Gastrocnemius medialis (tissue), 4 donors: Measurements from ENCODE around the gene SSU72. TPM values are rescaled to one million over a fixed set of nuclear protein-coding genes. Genes with fewer than 3 reads are reported as not detected.
A peak's percentile ranks its signal among the peaks of the same experiment; 100 is the strongest.
"Not testable (repeated sequence)": the region's sequence is repeated elsewhere in the genome, so short reads cannot be mapped to it uniquely, and the experiment has no call there.

ENCODE experiments used
- ATAC-seq, 2 donors: fragments of 150-250 bp; one replicate each; pipeline ENCODE4 v1.9.1; 2016
- DNase-seq, 2 donors: peaks; one replicate each; pipeline ENCODE4 v3.0.0-alpha.2; 2019
- H3K27ac ChIP-seq, 4 donors: fragments of 200-600 bp; sonication (generic); 1 replicate in 1 of 4; 2 replicates in 3 of 4; pipeline ENCODE4 v1.5.1; 2016 to 2018; ENCODE audit warnings: mild to moderate bottlenecking in 2 of 4, moderate library complexity in 1 of 4
- H3K27me3 ChIP-seq, 3 donors: fragments of 200-600 bp; sonication (generic) in 2 of 3; 1 replicate in 1 of 3; 2 replicates in 2 of 3; pipeline versions ENCODE4 v1.5.1 to v1.6.0; 2016 to 2019; ENCODE audit warnings: mild to moderate bottlenecking in 1 of 3, moderate library complexity in 1 of 3
- H3K36me3 ChIP-seq, 2 donors: fragments of 200-600 bp; sonication (generic) in 1 of 2; one replicate each; pipeline ENCODE4 v1.5.1; 2017 to 2018
- H3K4me1 ChIP-seq, 2 donors: fragments of 200-600 bp; sonication (generic) in 1 of 2; one replicate each; pipeline ENCODE4 v1.5.1; 2016 to 2017; ENCODE audit warnings: mild to moderate bottlenecking in 2 of 2
- H3K4me3 ChIP-seq, 4 donors: fragments of 200-600 bp; sonication (generic) in 3 of 4; 1 replicate in 1 of 4; 2 replicates in 3 of 4; pipeline ENCODE4 v1.5.1; 2016 to 2019; ENCODE audit warnings: mild to moderate bottlenecking in 2 of 4
- H3K9me3 ChIP-seq, 3 donors: fragments of 200-600 bp; sonication (generic) in 2 of 3; 1 replicate in 1 of 3; 2 replicates in 2 of 3; pipeline ENCODE4 v1.5.1; 2016 to 2019
- POLR2A ChIP-seq, 2 donors: fragments of 450-650 bp; IDR thresholded peaks; one replicate each; pipeline ENCODE4 v1.6.1; 2017; ENCODE audit warnings: antibody characterized with exemption in 2 of 2, mild to moderate bottlenecking in 2 of 2, moderate library complexity in 2 of 2
- in situ Hi-C, 4 donors: fragments of 200-750 bp; cut with MboI; loops; one replicate each; pipeline versions ENCODE4 v1.15.0 to v1.8.0; 2017; ENCODE audit warnings: low sequenced_read_pairs in 4 of 4
- intact Hi-C: fragments of 100-400 bp; cut with DNase I; formaldehyde crosslinking; loops from one replicate; pipeline ENCODE4 v1.15.1; 2023; ENCODE audit warnings: low total_unique reads
- total RNA-seq, 4 donors: library from RNA; depleted of rRNA; stranded (reverse); fragments of >200 nt; gene quantifications; one replicate each; pipeline versions ENCODE4 v1.1.0 to v1.2.3, GENCODE V29; 2016
- TF ChIP-seq, protein P1 (sequence below), 5 experiments: fragments of 450-650 bp in 3 of 5; fragments of 200-600 bp in 2 of 5; sonication (generic) in 2 of 5; IDR thresholded peaks in 4 of 5; conservative IDR thresholded peaks in 1 of 5; 1 replicate in 4 of 5; 2 replicates in 1 of 5; pipeline ENCODE4 v1.5.1; 2016 to 2019; ENCODE audit warnings: antibody characterized with exemption in 5 of 5, mild to moderate bottlenecking in 3 of 5, moderate library complexity in 3 of 5

Gene SSU72
- total RNA-seq, 4 donors from 2014 or later = 141 to 235 (median 208) TPM

DNA sequence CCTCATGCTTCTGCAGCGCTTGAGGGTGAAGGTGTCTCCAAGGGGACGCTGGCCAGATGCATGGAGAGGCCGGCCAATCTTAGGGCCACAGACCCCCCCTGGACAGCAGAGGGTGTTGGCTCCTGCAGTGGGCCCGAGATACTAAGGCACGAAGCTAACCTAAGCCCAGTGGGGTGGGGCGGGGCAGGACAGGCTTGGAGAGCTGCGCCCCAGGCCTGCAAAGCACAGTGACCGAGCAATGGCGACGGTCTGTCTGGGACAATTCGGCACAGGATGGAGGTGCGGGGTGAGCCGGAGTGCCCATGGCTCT is 24.0 kb upstream of the SSU72 start:
- Histone ChIP-seq H3K27ac (no peak overlapping the region), H3K36me3 (no peaks in the 10 kb centered on the region), H3K27me3 (peaks cover 34 to 43% (median 36%) of the 10 kb centered on the region in 3 donors), H3K4me3 (no peak overlapping the region), H3K9me3 (no peaks in the 10 kb centered on the region), H3K4me1 (peaks cover 0 to 13% of the 10 kb centered on the region in 2 donors)
- intact Hi-C loops = no loop called here
- no peak for ATAC-seq
- TF ChIP-seq, protein P1, sequence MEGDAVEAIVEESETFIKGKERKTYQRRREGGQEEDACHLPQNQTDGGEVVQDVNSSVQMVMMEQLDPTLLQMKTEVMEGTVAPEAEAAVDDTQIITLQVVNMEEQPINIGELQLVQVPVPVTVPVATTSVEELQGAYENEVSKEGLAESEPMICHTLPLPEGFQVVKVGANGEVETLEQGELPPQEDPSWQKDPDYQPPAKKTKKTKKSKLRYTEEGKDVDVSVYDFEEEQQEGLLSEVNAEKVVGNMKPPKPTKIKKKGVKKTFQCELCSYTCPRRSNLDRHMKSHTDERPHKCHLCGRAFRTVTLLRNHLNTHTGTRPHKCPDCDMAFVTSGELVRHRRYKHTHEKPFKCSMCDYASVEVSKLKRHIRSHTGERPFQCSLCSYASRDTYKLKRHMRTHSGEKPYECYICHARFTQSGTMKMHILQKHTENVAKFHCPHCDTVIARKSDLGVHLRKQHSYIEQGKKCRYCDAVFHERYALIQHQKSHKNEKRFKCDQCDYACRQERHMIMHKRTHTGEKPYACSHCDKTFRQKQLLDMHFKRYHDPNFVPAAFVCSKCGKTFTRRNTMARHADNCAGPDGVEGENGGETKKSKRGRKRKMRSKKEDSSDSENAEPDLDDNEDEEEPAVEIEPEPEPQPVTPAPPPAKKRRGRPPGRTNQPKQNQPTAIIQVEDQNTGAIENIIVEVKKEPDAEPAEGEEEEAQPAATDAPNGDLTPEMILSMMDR (IDR thresholded peaks at IDR 0.05 in 4 of 5, conservative IDR thresholded peaks at IDR 0.05 in 1 of 5) = no peak
- TF ChIP-seq POLR2A (IDR thresholded peaks at IDR 0.05) = no peak
- in situ Hi-C loops = no loop called here
- DNase-seq = no peak

GRCh38 chr1:1598051-1598719 is 23.5 kb upstream of the SSU72 start:
- TF ChIP-seq, protein P1 (IDR thresholded peaks at IDR 0.05 in 4 of 5, conservative IDR thresholded peaks at IDR 0.05 in 1 of 5) = no peak
- no peak for TF ChIP-seq POLR2A (IDR thresholded peaks at IDR 0.05)
- ATAC-seq (no peak), DNase-seq (no peak)
- in situ Hi-C loops (no loop called here), intact Hi-C loops (no loop called here)
- Histone ChIP-seq H3K4me1 (peaks cover 0 to 13% of the 10 kb centered on the region in 2 donors), H3K36me3 (no peaks in the 10 kb centered on the region), H3K27me3 (peaks cover 32 to 43% (median 34%) of the 10 kb centered on the region in 3 donors), H3K4me3 (no peak overlapping the region), H3K9me3 (no peaks in the 10 kb centered on the region), H3K27ac (no peak overlapping the region)

DNA sequence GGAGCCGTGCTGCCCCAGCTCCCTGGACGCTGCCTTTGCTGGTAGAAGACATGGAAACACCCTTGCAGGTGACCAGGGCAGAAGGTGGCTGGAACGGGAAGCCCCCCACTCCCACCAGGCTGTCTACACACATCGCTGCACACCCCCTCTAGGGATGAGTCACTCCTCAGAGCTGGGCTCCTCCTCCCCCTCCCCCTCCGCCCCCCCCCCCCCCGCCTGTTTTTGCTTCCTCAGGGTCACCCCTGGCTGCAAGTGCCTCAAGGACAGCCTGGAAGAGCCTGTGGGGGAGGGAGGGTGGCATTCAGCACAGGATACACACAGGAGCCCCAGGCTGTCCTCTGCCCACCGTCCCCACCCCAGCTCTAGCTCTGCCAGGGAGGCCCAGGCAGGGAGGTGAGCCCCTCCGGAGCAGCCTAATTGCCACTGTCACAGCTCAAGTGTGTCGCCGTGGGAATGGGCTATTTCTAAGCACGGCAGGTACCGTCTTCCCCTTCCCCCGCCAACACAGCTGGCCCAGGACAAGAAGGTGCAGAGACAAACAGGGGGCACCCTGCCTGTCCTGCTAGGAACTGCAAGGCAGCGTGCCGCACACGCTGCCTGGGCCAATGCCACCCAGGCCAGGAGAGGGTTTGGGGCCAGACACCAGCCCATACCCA is 22.7 kb upstream of the SSU72 start:
- Histone ChIP-seq H3K9me3 (no peaks in the 10 kb centered on the region), H3K36me3 (no peaks in the 10 kb centered on the region), H3K4me3 (no peak overlapping the region), H3K27me3 (peaks cover 32 to 42% (median 34%) of the 10 kb centered on the region in 3 donors), H3K4me1 (peaks cover 0 to 13% of the 10 kb centered on the region in 2 donors), H3K27ac (no peak overlapping the region)
- TF ChIP-seq, protein P1 (IDR thresholded peaks at IDR 0.05 in 4 of 5, conservative IDR thresholded peaks at IDR 0.05 in 1 of 5) = peak in 1 of 5 experiments; percentile 9
- no peak for TF ChIP-seq POLR2A (IDR thresholded peaks at IDR 0.05)
- ATAC-seq (peak in 1 of 2 donors; percentile 19), DNase-seq (no peak)
- in situ Hi-C loops = no loop called here
- intact Hi-C loops = no loop called here

DNA sequence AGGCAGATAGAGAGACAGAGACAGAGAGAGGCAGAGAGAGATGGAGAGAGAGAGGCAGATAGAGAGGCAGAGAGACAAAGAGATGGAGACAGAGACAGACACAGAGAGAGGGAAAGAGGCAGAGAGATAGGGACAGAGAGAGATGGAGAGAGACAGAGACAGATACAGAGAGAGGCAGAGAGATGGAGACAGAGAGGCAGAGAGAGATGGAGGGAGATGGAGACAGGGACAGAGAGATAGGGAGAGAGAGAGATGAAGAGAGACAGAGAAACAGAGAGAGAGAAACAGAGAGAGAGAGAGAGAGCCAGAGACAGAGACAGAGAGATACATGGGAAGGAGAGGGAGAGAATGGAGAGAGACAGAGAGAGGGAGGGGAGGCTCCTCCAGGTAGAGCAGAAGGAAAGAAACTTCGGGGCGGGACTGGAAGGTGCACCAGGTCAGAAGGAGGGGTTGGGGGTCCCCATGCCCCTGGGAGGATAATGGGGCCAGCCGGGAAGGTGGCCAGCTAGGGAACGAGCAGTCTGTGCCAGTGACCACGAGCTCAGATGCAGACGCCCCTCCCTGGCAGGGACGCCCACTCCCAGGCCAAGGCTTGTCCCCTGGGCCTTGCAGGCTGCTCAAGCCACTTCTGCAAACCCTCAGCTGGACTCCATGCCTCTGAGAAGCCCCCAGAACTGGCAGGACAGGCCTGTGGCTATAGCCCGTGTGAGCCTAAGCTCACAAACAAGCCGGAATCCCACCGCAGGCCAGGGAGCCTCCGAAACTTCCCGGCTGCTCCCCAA is 22.0 kb upstream of the SSU72 start:
- Histone ChIP-seq H3K9me3 (no peaks in the 10 kb centered on the region), H3K4me3 (no peak overlapping the region), H3K36me3 (no peaks in the 10 kb centered on the region), H3K4me1 (peaks cover 0 to 13% of the 10 kb centered on the region in 2 donors), H3K27me3 (peaks cover 26 to 35% (median 34%) of the 10 kb centered on the region in 3 donors), H3K27ac (no peak overlapping the region)
- DNase-seq = no peak
- intact Hi-C loops = no loop called here
- no peak for ATAC-seq
- TF ChIP-seq, protein P1 (IDR thresholded peaks at IDR 0.05 in 4 of 5, conservative IDR thresholded peaks at IDR 0.05 in 1 of 5) = no peak
- TF ChIP-seq POLR2A (IDR thresholded peaks at IDR 0.05) = no peak
- in situ Hi-C loops = no loop called here

DNA sequence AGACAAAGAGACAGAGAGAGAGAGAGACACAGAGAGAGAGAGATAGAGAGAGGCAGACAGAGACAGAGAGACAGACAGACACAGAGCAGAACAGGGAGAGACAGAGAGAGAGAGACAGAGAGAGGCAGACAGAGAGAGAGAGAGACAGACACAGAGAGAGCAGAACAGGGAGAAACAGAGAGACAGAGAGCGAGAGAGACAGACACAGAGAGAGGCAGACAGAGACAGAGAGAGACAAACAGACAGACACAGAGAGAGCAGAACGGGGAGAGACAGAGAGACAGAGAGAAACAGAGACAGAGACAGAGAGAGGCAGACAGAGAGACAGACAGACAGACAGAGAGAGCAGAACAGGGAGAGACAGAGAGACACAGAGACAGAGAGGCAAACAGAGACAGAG is 20.7 kb upstream of the SSU72 start:
- H3K27ac ChIP-seq = not testable (repeated sequence)

More for the DNA sequence above, 20.7 kb upstream of the SSU72 start:
- ATAC-seq, H3K36me3 ChIP-seq, H3K9me3 ChIP-seq, intact Hi-C loops, DNase-seq, in situ Hi-C loops, H3K4me1 ChIP-seq, H3K4me3 ChIP-seq: not testable (repeated sequence)
- H3K27me3 ChIP-seq = peaks cover 14 to 25% (median 21%) of the 10 kb centered on the region in 3 donors
